SK-N-SH treated with all-trans-retinoic acid at 6 μM for 48 hours (cell line): Measurements from ENCODE around the gene LTV1.

Experiments used
- ARNTL ChIP-seq: fragments of 450-650 bp; formaldehyde crosslinking; IDR thresholded peaks from 2 replicates; pipeline ENCODE4 v1.5.0; 2020; ENCODE audit warnings: low read depth, mild to moderate bottlenecking, moderate library complexity, borderline replicate concordance
- BACH2 ChIP-seq: fragments of 250-450 bp; sonication (Bioruptor Pico); IDR thresholded peaks from 2 replicates; pipeline ENCODE4 v1.9.0; 2021; ENCODE audit warnings: mild to moderate bottlenecking, borderline replicate concordance
- CSDC2 ChIP-seq: fragments of 250-450 bp; sonication (Bioruptor Pico); IDR thresholded peaks from 2 replicates; pipeline ENCODE4 v1.5.0; 2020; ENCODE audit warnings: mild to moderate bottlenecking, moderate library complexity
- PPARA ChIP-seq: fragments of 250-450 bp; sonication (Bioruptor Pico); IDR thresholded peaks from 2 replicates; pipeline ENCODE4 v1.5.0; 2020; ENCODE audit warnings: mild to moderate bottlenecking, borderline replicate concordance
- RARB ChIP-seq: fragments of 250-450 bp; sonication (Bioruptor Pico); IDR thresholded peaks from 2 replicates; pipeline ENCODE4 v1.8.0; 2021; ENCODE audit warnings: mild to moderate bottlenecking, moderate library complexity
- TOX ChIP-seq: fragments of 250-450 bp; sonication (Bioruptor Pico); IDR thresholded peaks from 2 replicates; pipeline ENCODE4 v1.8.0; 2021; ENCODE audit warnings: mild to moderate bottlenecking, moderate library complexity, borderline replicate concordance
- ZC3H10 ChIP-seq: fragments of 250-450 bp; sonication (Bioruptor Pico); IDR thresholded peaks from 2 replicates; pipeline ENCODE4 v1.5.1; 2021; ENCODE audit warnings: mild to moderate bottlenecking, moderate library complexity
- ZFP3 ChIP-seq: fragments of 250-450 bp; sonication (Bioruptor Pico); IDR thresholded peaks from 2 replicates; pipeline ENCODE4 v1.5.0; 2020; ENCODE audit warnings: mild to moderate bottlenecking, moderate library complexity
- ZNF565 ChIP-seq: fragments of 450-650 bp; formaldehyde crosslinking; conservative IDR thresholded peaks from 2 replicates; pipeline ENCODE4 v1.5.0; 2020; ENCODE audit warnings: low read depth, mild to moderate bottlenecking, moderate library complexity
- ZNF70 ChIP-seq: fragments of 450-650 bp; formaldehyde crosslinking; IDR thresholded peaks from 2 replicates; pipeline ENCODE4 v1.5.0; 2020; ENCODE audit warnings: mild to moderate bottlenecking, moderate library complexity
- ZNF8 ChIP-seq: fragments of 450-650 bp; formaldehyde crosslinking; IDR thresholded peaks from 2 replicates; pipeline ENCODE4 v1.5.0; 2020; ENCODE audit warnings: mild to moderate bottlenecking, moderate library complexity
- TF ChIP-seq, protein P1 (sequence below): fragments of 250-450 bp; sonication (Bioruptor Pico); IDR thresholded peaks from 2 replicates; pipeline ENCODE4 v1.5.1; 2020; ENCODE audit warnings: low read depth, mild to moderate bottlenecking, moderate library complexity
- TF ChIP-seq, protein P2 (sequence below): fragments of 250-450 bp; sonication (Bioruptor Pico); IDR thresholded peaks from 2 replicates; pipeline ENCODE4 v1.8.0; 2021; ENCODE audit warnings: low read depth, mild to moderate bottlenecking, moderate library complexity, borderline replicate concordance
- TF ChIP-seq, protein P3 (sequence below): fragments of 250-450 bp; sonication (Bioruptor Pico); IDR thresholded peaks from 2 replicates; pipeline ENCODE4 v1.8.0; 2020; ENCODE audit warnings: mild to moderate bottlenecking, moderate library complexity, borderline replicate concordance

DNA sequence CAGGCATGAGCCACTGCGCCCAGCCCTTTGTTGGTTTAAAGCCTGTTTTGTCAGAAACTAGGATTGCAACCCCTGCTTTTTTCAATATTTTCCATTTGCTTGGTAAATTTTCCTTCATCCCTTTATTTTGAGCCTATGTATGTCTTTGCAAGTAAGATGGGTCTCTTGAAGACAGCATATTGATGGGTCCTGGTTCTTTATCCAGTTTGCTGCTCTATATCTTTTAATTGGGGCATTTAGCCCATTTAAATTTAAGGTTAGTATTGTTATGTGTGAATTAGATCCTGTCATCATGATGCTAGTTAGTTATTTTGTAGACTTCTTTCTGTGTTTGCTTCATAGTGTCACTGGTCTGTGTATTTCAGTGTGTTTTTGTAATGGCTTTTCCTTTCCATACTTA is 67.9 kb downstream of the LTV1 start:
- TF ChIP-seq ZC3H10 (CRISPR knock-in tag) (no peak), ARNTL (CRISPR knock-in tag) (no peak), PPARA (no peak), BACH2 (CRISPR knock-in tag) (no peak), ZNF70 (CRISPR knock-in tag) (no peak), ZFP3 (CRISPR knock-in tag) (no peak), TOX (CRISPR knock-in tag) (no peak), CSDC2 (CRISPR knock-in tag) (no peak), ZNF8 (no peak), ZNF565 (CRISPR knock-in tag) (no peak), RARB (CRISPR knock-in tag) (no peak)
- TF ChIP-seq, protein P1, sequence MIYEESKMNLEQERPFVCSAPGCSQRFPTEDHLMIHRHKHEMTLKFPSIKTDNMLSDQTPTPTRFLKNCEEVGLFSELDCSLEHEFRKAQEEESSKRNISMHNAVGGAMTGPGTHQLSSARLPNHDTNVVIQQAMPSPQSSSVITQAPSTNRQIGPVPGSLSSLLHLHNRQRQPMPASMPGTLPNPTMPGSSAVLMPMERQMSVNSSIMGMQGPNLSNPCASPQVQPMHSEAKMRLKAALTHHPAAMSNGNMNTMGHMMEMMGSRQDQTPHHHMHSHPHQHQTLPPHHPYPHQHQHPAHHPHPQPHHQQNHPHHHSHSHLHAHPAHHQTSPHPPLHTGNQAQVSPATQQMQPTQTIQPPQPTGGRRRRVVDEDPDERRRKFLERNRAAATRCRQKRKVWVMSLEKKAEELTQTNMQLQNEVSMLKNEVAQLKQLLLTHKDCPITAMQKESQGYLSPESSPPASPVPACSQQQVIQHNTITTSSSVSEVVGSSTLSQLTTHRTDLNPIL (CRISPR knock-in tag) = no peak
- TF ChIP-seq, protein P2, sequence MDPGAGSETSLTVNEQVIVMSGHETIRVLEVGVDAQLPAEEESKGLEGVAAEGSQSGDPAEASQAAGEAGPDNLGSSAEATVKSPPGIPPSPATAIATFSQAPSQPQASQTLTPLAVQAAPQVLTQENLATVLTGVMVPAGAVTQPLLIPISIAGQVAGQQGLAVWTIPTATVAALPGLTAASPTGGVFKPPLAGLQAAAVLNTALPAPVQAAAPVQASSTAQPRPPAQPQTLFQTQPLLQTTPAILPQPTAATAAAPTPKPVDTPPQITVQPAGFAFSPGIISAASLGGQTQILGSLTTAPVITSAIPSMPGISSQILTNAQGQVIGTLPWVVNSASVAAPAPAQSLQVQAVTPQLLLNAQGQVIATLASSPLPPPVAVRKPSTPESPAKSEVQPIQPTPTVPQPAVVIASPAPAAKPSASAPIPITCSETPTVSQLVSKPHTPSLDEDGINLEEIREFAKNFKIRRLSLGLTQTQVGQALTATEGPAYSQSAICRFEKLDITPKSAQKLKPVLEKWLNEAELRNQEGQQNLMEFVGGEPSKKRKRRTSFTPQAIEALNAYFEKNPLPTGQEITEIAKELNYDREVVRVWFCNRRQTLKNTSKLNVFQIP (CRISPR knock-in tag) = no peak
- TF ChIP-seq, protein P3, sequence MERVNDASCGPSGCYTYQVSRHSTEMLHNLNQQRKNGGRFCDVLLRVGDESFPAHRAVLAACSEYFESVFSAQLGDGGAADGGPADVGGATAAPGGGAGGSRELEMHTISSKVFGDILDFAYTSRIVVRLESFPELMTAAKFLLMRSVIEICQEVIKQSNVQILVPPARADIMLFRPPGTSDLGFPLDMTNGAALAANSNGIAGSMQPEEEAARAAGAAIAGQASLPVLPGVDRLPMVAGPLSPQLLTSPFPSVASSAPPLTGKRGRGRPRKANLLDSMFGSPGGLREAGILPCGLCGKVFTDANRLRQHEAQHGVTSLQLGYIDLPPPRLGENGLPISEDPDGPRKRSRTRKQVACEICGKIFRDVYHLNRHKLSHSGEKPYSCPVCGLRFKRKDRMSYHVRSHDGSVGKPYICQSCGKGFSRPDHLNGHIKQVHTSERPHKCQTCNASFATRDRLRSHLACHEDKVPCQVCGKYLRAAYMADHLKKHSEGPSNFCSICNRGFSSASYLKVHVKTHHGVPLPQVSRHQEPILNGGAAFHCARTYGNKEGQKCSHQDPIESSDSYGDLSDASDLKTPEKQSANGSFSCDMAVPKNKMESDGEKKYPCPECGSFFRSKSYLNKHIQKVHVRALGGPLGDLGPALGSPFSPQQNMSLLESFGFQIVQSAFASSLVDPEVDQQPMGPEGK (CRISPR knock-in tag) = no peak
